RPMI7951 (cell line): ENCODE results near the gene SAFB. TPM values are rescaled to one million over a fixed set of nuclear protein-coding genes. Genes with fewer than 3 reads are reported as not detected.
"Not testable (repeated sequence)": the region's sequence is repeated elsewhere in the genome, so short reads cannot be mapped to it uniquely, and the experiment has no call there.

Source experiments
- DNase-seq: peaks from one replicate; pipeline ENCODE4 v3.0.0-alpha.2; 2012; ENCODE audit warnings: low read depth
- total RNA-seq: library from RNA; depleted of rRNA; stranded (reverse); fragments of >200 nt; shearing (Covaris generic); gene quantifications from 2 replicates; pipeline ENCODE4 v1.2.3, GENCODE V29; 2014

SAFB gene
- total RNA-seq, 1 experiment from 2014 or later: 19.5 TPM

DNA sequence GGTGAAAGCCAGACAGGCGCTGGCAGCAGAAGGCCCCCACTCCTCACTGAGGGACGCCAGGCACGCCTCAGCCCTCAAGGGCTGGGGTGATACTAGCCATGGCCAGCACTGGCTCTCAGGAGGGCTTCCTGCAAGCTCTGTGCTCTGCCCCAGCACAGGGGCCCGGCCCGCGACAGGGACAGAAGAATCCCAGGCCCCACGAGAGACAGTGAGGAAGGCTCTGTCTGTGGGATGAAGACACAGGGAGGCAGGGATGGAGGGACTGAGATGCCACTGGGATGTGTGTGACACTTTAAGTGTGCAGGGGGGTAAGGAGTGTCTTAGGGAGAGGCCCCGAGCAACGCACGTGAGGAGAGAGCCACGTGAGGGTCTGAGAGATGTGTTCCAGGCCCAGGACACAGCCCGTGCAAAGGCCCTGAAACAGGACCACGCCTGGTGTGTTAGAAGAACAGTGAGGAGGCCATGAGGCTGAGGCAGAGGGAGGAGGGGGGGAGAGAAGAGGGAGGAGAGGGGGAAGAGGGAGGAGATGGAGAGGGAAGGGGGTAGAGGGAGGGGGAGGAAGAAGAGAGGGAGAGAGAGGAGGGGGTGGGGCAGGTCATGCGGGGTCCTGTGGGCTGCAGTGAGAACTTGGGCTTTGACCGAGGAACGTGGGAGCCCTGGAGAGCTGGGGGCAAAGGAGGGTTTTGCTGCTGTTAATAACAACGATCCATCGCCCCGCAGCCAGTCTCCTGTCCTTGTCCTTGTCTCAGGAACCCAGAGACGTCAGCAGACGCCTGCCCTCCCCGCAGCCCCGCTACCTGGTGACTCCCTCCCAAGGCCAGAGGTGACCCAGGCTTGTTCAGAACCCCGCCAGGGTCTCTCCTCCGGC lies 74.4 kb downstream of the SAFB start:
- DNase-seq: no peak

DNA sequence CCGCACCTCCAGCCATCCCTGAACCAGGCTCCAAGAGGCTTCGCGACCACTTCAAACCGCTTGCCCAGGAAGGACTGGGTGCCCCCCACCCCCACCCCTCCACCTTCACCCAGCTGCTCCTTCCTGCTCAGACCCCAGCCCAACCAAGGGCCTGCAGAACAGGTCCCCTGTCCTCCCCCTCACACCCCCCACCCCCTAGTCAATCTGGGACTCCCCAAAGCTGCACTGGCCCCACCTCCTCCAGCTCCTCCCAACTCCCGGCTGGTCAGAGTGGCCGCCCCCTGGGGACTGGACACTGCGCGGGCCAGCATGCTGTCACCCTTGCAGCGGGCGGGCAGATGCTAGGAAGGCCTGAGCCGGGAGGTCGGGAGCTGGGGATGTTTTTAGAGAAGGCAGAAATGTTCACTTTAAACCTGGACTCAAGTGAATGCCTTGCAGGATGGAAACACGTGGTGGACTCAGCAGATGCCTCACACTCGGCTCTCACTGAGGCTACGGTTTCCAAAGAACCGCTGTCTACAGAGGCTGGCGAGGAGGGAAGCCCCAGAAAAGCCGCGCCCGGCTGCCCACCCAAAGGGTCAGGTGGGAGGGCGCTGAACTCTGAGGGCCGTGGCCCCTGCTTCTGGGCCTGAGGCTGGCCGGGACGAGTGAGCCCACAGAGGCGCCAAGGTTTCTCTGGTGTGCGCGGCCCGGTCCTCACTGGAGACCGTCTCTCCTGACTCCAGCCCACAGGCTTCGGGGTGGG lies 75.2 kb downstream of the SAFB start:
- DNase-seq: no peak

DNA sequence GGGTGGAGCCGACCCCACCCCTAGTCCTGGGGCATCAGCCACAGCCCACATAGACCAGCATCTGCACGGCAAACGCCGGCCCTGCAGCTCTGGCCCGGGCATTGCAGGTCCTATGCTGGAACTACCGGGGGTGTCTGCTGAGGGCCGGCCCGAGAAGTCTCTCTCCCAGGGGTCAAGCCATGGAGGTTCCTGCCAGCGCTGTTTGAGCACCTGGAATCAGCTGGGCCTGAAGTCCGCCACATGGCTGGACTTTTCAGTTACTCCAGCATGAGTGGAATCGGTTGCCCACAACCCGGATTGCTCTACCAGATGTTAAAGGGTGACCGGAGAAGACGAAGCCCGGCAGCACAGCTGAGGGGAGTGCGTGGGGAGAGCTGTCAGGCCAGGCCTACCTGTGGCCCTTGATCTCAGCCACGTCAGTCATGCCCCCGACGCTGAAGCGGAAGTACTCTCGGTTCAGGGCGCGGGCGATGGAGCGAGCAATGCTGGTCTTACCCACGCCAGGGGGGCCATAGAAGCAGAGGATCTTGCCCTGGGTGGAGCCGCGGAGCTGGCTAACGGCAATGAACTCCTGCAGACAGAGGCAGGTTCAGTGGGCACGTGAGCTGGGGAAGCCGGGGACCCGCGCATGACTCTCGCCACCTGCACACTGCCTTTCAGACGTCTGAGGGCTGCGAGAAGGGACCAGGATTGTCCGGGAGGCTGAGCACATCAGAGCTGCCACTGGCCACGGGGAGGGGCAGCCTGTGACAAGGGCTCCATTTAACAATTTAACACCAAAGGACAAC lies 75.9 kb downstream of the SAFB start:
- no peak for DNase-seq

DNA sequence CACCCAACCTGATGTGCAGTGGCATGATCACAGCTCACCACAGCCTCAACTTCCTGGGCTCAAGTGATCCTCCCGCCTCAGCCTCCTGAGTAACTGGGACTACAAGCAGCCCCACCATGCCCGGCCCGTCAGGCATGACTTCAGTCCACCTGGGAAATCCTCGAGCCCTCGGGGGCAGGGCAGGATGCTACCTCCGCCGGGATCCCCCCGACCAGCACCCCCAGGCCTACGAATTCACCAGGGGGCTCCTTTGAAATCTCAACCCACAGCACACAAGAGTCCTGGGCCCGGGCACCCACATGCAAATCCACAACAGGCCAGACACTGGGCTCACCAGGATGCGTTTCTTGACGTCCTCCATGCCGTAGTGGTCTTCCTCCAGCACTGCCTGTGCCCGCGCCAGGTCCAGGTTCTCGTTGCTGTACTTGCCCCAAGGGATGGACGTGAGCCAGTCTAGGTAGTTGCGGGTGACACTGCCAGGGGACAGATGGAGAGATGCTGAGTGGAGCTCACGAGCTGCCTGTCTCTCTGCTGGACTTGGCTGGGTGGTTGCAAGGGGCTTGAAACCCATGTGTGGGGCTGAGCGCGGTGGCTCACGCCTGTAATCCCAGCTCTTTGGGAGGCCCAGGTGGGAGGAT lies 77.7 kb downstream of the SAFB start:
- no peak for DNase-seq

DNA sequence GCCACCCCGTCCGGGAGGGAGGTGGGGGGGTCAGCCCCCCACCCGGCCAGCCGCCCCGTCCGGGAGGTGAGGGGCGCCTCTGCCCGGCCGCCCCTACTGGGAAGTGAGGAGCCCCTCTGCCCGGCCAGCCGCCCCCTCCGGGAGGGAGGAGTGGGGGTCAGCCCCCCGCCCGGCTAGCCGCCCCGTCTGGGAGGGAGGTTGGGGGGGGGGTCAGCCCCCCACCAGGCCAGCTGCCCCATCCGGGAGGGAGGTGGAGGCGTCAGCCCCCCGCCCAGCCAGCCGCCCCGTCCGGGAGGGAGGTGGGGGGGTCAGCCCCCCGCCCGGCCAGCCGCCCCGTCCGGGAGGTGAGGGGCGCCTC lies 79.1 kb downstream of the SAFB start:
- DNase-seq: not testable (repeated sequence)

DNA sequence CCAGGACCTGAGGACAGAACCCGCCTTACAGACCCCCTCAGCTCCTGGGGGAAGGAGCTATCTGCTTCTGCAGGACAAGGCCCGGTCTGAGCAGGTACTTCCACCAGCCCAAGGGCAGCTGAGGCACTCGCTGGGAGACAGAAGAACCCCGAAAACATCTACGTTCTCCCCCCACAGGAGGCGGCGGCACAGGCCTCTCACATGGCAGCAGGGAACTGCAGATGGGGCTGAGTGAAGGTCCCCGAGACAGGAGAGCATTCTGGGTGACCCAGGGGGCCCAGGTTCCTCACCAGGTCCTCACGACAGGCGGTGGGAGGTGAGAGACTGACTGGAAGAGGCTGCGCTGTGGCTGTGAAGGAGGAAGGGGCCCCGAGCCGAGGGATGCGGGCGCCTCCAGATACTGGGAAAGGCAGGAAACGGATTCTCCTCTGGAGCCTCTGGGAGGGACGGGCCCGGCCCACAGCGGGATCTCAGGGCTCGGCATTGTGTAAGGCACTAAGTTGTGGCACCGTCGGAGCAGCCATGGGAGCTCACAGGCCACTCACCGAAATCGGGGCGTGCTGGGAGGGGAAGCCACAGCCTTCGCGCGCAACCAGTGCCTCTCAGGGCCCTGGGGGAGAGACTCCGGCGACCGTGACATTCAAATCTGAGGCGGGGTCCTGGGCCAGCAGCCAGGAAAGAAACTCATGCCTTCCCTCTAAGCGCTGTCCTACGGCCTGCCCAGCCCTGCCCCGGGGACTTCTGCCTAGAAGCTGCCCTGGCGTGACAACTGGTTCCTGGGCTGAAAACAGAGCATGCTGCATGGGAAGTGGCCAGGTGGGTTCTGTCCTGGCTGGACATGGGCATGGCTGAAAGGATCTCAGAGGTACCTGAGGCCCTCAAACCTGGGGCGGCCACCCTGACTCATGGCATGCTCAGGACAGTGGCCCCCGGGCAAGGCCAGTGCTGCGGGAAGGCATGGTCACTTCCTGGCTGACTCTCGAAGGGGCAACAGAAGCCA lies 81.2 kb downstream of the SAFB start:
- no peak for DNase-seq

DNA sequence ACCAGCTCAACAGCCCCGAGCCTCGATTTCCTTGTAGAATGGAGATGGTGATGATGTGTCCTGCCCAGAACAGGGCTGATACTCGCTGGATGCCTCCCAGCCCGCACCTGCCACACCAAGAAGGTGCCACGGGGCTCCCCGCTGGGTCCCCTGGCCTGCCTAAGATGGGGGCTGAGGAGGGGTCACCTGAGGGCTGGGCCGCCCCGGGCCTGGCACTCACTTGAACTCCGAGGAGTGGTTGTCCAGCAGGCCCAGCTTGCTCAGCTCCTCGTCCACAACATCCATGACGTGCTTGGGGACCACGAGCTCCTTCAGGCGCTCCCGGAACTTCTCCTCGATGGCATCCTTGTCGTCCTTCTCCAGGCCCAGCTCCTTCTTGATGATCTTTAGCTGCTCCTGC lies 82.7 kb downstream of the SAFB start:
- DNase-seq: no peak

DNA sequence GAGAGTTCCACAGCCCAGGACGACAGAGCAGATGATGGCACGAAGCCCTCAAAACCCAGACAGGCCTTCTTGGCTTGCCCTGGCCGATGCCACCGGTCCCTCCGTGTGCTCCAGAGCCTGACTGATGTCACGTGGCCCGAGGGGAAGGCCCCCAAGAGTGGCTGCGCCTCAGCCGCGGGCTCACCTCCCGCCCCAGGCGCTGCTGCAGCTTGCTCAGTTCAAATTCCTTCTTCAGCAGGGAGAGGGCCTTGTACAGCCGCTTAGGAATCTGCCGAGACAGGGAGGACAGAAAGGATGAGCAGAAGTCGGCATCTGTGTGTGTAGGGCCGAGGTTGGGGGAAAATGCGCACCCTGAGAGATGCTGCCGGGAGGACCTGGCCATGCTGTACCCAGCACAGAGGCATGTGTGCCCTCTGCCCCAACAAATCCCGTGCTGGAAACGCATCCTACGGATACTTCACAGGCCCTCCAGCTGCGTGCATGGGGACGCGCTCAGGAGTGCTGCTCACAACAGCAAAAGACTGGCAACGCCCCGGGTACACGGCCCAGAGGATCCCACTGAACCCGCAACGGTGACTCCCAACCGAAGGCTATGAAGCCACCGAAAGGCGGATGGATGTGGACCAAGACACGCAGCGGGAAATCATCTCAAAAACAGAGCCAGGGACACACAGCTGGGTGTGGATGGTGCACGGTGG lies 84.1 kb downstream of the SAFB start:
- no peak for DNase-seq

DNA sequence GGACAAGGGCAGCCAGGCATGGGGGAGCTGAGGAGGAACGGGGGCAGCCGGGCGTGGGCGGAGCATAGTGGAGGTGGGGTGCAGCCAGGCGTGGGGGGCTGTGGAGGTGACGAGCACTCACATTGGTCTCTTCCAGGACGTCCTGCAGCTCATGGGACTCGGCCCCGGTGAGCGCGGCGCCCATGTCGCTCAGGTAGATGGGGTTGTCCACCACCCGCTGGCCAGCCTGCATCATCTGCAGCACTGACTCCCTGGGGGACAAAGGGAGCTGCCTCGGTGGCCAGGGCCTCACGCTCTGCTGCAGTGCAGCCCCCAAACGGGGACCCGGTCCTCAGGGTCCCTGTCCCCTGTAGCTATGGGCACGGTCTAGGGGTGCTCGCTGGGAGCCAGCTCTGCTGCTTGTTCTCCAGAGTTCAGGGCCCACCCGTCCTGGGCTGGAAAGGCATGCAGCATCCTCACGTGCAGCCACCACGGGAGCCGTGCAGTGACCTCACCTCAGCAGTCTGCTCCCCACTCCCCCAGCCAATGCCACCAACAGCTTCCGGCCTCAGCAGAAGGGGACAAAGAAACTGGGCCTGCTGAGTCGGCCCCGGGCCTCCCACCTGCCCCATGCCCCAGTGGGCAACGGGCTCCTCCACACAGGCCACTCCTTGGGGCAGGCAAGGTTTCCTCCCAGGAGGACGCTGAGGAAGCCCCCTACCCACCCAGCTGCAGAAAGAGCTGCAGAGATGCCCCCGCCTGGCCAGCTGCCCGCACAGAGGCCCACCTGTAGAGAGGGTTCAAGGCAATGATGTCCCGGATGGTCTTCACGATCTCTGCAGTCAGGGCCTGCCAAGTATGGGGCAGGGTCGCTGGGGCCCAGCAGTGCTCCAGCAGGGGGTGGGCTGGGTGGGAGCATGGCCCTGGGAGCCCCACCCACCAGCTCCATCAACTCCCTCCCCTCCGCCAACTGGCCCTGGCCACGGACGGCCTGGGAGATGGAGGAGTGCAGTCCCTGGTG lies 85.0 kb downstream of the SAFB start:
- DNase-seq: no peak

DNA sequence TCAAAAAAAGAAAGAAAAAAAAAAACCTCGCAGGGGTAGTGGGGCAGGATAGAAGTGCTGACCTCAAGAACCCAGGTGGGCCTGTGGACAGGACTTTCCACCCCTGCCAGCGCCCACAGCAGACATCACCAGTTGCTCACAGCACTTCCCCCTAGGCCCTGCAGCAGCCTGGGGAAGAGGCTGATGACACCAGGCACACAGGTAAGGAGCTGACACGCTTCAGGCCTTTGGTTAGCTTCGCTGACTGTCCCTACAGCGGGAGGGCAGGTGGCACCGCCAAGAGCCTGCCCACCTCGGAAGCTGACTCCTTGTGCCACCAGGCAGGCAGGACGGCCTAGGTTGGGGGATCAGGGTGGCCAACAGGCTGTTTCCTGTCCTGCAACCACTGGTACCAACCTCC lies 88.1 kb downstream of the SAFB start:
- DNase-seq: no peak

DNA sequence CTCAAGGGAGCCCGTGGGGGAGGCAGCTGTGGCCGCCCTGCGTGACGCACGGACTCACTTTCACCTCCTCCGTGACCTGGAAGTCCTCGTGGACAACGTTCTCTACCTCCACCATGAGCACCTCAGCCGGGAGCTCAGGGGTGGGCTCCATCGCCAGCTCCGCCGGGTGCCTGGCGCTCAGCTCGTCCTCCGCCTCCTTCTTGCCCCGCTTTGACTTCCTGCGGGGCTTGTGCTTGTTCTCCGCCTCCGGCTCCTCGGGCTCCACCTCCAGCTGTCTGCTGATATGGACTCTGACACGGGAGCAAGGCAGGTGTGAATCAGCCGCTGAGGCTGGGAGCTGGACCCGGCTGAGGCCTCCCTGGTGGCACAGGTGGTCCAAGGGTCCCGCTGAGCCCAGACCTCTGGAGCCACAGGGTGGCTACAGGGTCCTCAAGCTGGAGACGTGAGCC lies 88.9 kb downstream of the SAFB start:
- no peak for DNase-seq

DNA sequence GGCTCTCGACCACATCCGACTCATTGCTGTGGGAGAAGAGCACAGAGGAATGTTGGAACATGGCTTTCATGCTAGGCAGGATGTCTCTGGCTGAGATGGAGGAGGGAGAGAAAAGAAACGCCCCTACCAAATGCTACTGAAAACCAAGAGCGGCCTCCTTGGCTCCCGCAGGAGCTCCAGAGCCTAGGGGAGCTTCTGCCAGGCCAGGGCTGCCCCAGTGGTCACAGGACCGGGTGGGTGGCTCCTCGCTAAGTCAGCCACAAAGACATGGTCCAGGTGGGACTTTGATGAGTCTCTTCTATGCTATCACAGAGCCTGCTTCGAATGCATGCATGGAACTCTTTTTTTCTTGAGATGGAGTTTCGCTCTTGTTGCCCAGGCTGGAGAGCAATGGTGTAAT lies 90.3 kb downstream of the SAFB start:
- no peak for DNase-seq

DNA sequence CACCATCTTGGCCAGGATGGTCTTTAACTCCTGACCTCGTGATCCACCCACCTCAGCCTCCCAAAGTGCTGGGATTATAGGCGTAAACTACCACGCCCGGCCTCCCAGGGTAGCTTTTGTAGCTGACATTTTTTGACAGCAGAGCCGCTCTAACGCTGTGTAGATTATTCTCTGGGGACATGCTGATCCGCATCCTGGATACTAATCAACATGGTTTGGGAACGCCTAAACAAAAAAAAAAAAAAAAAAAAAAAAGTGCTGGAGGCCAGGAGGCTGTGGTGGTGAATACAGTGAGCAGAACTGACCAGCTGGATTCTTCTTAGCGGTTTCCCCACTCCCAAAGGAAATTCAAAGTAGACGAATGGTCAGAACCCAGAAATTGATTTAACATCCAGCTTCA lies 91.9 kb downstream of the SAFB start:
- no peak for DNase-seq

DNA sequence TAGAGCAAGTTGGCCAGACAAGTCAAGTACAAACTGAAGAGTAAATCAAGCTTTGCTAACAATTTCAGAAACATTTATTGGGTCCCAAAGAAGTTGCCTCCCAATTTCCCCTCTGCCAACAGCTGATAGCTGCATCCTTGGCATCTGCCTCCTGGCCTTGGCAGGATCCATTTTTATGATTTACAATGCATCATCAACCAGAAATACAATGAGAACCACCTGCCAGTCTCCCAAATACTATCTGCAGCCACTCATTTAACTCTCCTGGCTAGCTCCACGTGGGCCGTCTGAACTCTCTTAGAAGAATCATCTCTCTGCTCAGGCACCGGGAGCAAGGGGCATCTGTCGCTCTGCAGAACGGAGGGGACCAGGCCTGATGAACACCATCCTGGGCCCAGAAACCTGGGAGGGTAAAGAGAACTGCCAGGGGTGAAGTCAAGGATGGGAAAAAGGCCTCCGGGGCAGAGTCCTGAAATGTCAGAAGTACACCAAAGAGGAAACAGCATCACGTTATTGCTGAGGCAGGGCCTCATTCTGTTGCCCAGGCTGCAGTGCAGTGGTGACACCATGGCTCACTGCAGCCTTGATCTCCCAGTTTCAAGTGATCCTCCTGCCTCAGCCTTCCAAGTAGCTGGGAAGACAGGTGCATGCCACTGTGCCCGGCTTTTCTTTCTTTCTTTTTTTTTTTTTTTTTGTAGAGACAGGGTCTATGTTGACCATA lies 94.5 kb downstream of the SAFB start:
- DNase-seq: no peak
